HepG2 (cell line): ENCODE results near the gene TLL2. TPM values are rescaled to one million over a fixed set of nuclear protein-coding genes. Genes with fewer than 3 reads are reported as not detected.

Experiments used
- EHMT2 ChIP-seq: fragments of 200-600 bp; sonication (generic); IDR thresholded peaks from 2 replicates; pipeline ENCODE4 v1.7.0; 2017; ENCODE audit warnings: antibody characterized with exemption, low read depth, low read length, borderline replicate concordance
- FOXK2 ChIP-seq: fragments of 450-650 bp; IDR thresholded peaks from 2 replicates; pipeline ENCODE4 v1.6.1; 2016
- GLI4 ChIP-seq: sonication (generic); formaldehyde crosslinking; IDR thresholded peaks from 2 replicates; pipeline ENCODE4 v1.5.1; 2020; ENCODE audit warnings: missing genetic modification reagents, mild to moderate bottlenecking, moderate library complexity, borderline replicate concordance
- MAF1 ChIP-seq: sonication (generic); formaldehyde crosslinking; IDR thresholded peaks from 2 replicates; pipeline ENCODE4 v1.5.0; 2020; ENCODE audit warnings: missing genetic modification reagents, borderline replicate concordance
- MBD4 ChIP-seq: IDR thresholded peaks from 2 replicates; pipeline ENCODE4 v1.6.1; 2012; ENCODE audit warnings: low read length, inconsistent platforms, borderline replicate concordance
- RFXAP ChIP-seq: sonication (generic); formaldehyde crosslinking; IDR thresholded peaks from 2 replicates; pipeline ENCODE4 v1.4.0; 2020; ENCODE audit warnings: missing genetic modification reagents, borderline replicate concordance
- ZFX ChIP-seq: sonication (generic); formaldehyde crosslinking; IDR thresholded peaks from 2 replicates; pipeline ENCODE4 v1.4.0; 2020; ENCODE audit warnings: mild to moderate bottlenecking, low read depth, missing genetic modification reagents, moderate library complexity
- ZNF232 ChIP-seq: sonication (generic); formaldehyde crosslinking; IDR thresholded peaks from 2 replicates; pipeline ENCODE4 v1.4.0; 2020; ENCODE audit warnings: missing genetic modification reagents, borderline replicate concordance
- ZNF501 ChIP-seq: sonication (generic); formaldehyde crosslinking; IDR thresholded peaks from 2 replicates; pipeline ENCODE4 v1.5.1; 2020; ENCODE audit warnings: mild to moderate bottlenecking, moderate library complexity, missing genetic modification reagents
- ZNF552 ChIP-seq: sonication (generic); formaldehyde crosslinking; IDR thresholded peaks from 2 replicates; pipeline ENCODE4 v1.9.0; 2022; ENCODE audit warnings: missing genetic modification reagents, mild to moderate bottlenecking, borderline replicate concordance
- ZNF644 ChIP-seq: IDR thresholded peaks from 2 replicates; pipeline ENCODE4 v1.6.1; 2016; ENCODE audit warnings: low read depth
- ZNF883 ChIP-seq: sonication (generic); formaldehyde crosslinking; IDR thresholded peaks from 2 replicates; pipeline ENCODE4 v1.5.1; 2020; ENCODE audit warnings: mild to moderate bottlenecking, missing genetic modification reagents; ENCODE audit errors: not compliant biosample characterization
- polyA plus RNA-seq, 8 experiments: library from polyadenylated mRNA; depleted of rRNA in 3 of 8; stranded (reverse) in 7 of 8; unstranded in 1 of 8; fragments of >200 nt; fragmentation: Illumina TruSeq in 4 of 8; extraction: Trizol in 4 of 8; gene quantifications; 2 replicates each; pipeline versions ENCODE4 v1.2.1 to v1.2.3, GENCODE V29; 2011 to 2016; ENCODE audit warnings: low read depth in 4 of 8, missing spikeins in 1 of 8, mixed read lengths in 1 of 8; ENCODE audit not compliant: insufficient read depth in 1 of 8
- total RNA-seq, 5 experiments: library from RNA; depleted of rRNA; stranded (reverse); fragments of >200 nt; fragmentation: Illumina TruSeq; extraction: Trizol; gene quantifications; 2 replicates each; pipeline ENCODE4 v1.2.3, GENCODE V29; 2016; ENCODE audit warnings: low read depth in 1 of 5
- TF ChIP-seq, protein P1 (sequence below): sonication (generic); formaldehyde crosslinking; IDR thresholded peaks from 2 replicates; pipeline ENCODE4 v1.4.0; 2020; ENCODE audit warnings: missing genetic modification reagents
- TF ChIP-seq, protein P2 (sequence below): sonication (generic); formaldehyde crosslinking; IDR thresholded peaks from 2 replicates; pipeline ENCODE4 v1.4.0; 2020; ENCODE audit warnings: missing genetic modification reagents
- TF ChIP-seq, protein P3 (sequence below): sonication (generic); formaldehyde crosslinking; IDR thresholded peaks from 2 replicates; pipeline ENCODE4 v1.5.0; 2020; ENCODE audit warnings: mild to moderate bottlenecking, missing genetic modification reagents
- TF ChIP-seq, protein P4 (sequence below): sonication (generic); formaldehyde crosslinking; IDR thresholded peaks from 2 replicates; pipeline ENCODE4 v1.4.0; 2020; ENCODE audit warnings: missing genetic modification reagents
- TF ChIP-seq, protein P5 (sequence below): sonication (generic); formaldehyde crosslinking; IDR thresholded peaks from 2 replicates; pipeline ENCODE4 v1.5.0; 2020; ENCODE audit warnings: mild to moderate bottlenecking, missing genetic modification reagents, borderline replicate concordance

Gene TLL2
- total and polyA plus RNA-seq, 2 of the 13 experiments (the other 11 are each of a cell fraction or from before 2014, with no cell fraction given), result 0.09 TPM; not detected in 1

DNA sequence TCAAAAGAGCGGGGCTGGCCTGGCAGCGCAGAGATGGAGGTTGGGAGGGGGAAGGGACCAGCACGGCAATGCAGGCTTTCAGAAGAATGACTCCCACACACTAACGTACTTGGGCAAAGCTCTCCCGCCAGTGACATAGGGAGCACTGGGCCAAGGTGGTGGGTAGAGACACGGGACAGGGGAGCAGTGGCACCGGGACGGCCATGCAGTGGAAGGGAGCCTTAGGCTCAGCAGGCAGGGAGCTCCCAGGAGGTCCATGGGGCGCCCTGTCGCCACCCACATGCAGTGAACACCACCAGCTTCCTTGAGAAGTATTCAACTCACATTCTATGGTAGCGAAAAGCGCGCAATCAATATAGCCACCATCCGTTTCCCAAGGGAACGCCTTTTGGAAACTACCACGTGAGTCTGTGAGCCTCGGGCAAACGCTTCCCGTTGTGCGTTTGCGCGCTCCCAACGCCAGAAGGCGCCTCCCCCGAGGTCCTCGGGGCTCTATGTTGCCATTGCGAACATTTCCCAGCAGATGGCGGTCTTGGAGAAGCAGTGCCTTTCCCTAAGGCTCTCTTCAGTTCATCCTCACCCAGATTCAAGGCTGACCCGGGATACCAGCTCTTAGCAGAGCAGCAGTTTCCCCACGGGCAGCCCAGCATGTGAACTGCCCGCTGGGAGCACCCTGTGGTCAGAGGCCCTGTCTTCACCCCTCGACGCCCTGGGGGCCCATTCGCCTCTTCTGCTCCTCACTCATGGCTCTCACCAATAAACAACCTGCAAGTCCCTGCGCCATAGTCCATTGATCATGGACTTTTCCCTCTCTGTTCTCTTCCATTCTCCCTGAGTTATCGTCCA is 138.5 kb downstream of the TLL2 start (continued):
- TF ChIP-seq ZNF552 (no peak), ZNF644 (no peak; the same call in 1 of the 2 replicates), ZFX (CRISPR knock-in tag) (no peak), GLI4 (CRISPR knock-in tag) (no peak), ZNF501 (CRISPR knock-in tag) (no peak), ZNF232 (CRISPR knock-in tag) (no peak), RFXAP (no peak), MAF1 (CRISPR knock-in tag) (no peak), ZNF883 (CRISPR knock-in tag) (no peak), MBD4 (no peak), FOXK2 (no peak), EHMT2 (no peak)
- TF ChIP-seq, protein P1, sequence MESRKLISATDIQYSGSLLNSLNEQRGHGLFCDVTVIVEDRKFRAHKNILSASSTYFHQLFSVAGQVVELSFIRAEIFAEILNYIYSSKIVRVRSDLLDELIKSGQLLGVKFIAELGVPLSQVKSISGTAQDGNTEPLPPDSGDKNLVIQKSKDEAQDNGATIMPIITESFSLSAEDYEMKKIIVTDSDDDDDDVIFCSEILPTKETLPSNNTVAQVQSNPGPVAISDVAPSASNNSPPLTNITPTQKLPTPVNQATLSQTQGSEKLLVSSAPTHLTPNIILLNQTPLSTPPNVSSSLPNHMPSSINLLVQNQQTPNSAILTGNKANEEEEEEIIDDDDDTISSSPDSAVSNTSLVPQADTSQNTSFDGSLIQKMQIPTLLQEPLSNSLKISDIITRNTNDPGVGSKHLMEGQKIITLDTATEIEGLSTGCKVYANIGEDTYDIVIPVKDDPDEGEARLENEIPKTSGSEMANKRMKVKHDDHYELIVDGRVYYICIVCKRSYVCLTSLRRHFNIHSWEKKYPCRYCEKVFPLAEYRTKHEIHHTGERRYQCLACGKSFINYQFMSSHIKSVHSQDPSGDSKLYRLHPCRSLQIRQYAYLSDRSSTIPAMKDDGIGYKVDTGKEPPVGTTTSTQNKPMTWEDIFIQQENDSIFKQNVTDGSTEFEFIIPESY (CRISPR knock-in tag), result peak; percentile 21; the same call in 1 of the 2 replicates
- TF ChIP-seq, protein P2, sequence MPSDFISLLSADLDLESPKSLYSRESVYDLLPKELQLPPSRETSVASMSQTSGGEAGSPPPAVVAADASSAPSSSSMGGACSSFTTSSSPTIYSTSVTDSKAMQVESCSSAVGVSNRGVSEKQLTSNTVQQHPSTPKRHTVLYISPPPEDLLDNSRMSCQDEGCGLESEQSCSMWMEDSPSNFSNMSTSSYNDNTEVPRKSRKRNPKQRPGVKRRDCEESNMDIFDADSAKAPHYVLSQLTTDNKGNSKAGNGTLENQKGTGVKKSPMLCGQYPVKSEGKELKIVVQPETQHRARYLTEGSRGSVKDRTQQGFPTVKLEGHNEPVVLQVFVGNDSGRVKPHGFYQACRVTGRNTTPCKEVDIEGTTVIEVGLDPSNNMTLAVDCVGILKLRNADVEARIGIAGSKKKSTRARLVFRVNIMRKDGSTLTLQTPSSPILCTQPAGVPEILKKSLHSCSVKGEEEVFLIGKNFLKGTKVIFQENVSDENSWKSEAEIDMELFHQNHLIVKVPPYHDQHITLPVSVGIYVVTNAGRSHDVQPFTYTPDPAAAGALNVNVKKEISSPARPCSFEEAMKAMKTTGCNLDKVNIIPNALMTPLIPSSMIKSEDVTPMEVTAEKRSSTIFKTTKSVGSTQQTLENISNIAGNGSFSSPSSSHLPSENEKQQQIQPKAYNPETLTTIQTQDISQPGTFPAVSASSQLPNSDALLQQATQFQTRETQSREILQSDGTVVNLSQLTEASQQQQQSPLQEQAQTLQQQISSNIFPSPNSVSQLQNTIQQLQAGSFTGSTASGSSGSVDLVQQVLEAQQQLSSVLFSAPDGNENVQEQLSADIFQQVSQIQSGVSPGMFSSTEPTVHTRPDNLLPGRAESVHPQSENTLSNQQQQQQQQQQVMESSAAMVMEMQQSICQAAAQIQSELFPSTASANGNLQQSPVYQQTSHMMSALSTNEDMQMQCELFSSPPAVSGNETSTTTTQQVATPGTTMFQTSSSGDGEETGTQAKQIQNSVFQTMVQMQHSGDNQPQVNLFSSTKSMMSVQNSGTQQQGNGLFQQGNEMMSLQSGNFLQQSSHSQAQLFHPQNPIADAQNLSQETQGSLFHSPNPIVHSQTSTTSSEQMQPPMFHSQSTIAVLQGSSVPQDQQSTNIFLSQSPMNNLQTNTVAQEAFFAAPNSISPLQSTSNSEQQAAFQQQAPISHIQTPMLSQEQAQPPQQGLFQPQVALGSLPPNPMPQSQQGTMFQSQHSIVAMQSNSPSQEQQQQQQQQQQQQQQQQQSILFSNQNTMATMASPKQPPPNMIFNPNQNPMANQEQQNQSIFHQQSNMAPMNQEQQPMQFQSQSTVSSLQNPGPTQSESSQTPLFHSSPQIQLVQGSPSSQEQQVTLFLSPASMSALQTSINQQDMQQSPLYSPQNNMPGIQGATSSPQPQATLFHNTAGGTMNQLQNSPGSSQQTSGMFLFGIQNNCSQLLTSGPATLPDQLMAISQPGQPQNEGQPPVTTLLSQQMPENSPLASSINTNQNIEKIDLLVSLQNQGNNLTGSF (CRISPR knock-in tag), result no peak
- TF ChIP-seq, protein P3, sequence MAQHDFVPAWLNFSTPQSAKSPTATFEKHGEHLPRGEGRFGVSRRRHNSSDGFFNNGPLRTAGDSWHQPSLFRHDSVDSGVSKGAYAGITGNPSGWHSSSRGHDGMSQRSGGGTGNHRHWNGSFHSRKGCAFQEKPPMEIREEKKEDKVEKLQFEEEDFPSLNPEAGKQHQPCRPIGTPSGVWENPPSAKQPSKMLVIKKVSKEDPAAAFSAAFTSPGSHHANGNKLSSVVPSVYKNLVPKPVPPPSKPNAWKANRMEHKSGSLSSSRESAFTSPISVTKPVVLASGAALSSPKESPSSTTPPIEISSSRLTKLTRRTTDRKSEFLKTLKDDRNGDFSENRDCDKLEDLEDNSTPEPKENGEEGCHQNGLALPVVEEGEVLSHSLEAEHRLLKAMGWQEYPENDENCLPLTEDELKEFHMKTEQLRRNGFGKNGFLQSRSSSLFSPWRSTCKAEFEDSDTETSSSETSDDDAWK, result no peak
- TF ChIP-seq, protein P4, sequence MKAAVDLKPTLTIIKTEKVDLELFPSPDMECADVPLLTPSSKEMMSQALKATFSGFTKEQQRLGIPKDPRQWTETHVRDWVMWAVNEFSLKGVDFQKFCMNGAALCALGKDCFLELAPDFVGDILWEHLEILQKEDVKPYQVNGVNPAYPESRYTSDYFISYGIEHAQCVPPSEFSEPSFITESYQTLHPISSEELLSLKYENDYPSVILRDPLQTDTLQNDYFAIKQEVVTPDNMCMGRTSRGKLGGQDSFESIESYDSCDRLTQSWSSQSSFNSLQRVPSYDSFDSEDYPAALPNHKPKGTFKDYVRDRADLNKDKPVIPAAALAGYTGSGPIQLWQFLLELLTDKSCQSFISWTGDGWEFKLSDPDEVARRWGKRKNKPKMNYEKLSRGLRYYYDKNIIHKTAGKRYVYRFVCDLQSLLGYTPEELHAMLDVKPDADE (CRISPR knock-in tag), result no peak
- TF ChIP-seq, protein P5, sequence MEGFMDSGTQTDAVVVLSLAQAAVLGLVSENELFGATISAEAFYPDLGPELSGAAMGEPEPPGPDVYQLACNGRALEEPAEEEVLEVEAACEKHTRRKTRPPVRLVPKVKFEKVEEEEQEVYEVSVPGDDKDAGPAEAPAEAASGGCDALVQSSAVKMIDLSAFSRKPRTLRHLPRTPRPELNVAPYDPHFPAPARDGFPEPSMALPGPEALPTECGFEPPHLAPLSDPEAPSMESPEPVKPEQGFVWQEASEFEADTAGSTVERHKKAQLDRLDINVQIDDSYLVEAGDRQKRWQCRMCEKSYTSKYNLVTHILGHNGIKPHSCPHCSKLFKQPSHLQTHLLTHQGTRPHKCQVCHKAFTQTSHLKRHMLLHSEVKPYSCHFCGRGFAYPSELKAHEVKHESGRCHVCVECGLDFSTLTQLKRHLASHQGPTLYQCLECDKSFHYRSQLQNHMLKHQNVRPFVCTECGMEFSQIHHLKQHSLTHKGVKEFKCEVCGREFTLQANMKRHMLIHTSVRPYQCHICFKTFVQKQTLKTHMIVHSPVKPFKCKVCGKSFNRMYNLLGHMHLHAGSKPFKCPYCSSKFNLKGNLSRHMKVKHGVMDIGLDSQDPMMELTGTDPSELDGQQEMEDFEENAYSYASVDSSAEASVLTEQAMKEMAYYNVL, result no peak
